Amniotic epithelial cell (primary cell): ENCODE measurements around the gene EPHA10.

Source experiments
- DNase-seq: peaks from one replicate; pipeline ENCODE4 v3.0.0-alpha.2; 2010; ENCODE audit warnings: low read depth

The EPHA10 gene

GRCh38 chr1:37734629-37735591 lies 30.0 kb downstream of the EPHA10 start:
- DNase-seq, result no peak

GRCh38 chr1:37732111-37732780 lies 32.7 kb downstream of the EPHA10 start:
- DNase-seq, result no peak

GRCh38 chr1:37731312-37732019 lies 33.5 kb downstream of the EPHA10 start:
- DNase-seq, result no peak

- no peak for DNase-seq
Observed at GRCh38 chr1:37730376-37730775, 34.5 kb downstream of the EPHA10 start.

- no peak for DNase-seq
Observed at GRCh38 chr1:37728416-37728815, 36.5 kb downstream of the EPHA10 start.

- no peak for DNase-seq
Observed at GRCh38 chr1:37726751-37727585, 38.0 kb downstream of the EPHA10 start.

- no peak for DNase-seq
Observed at GRCh38 chr1:37725851-37726613, 38.9 kb downstream of the EPHA10 start.

- no peak for DNase-seq
Observed at GRCh38 chr1:37724575-37724974, 40.3 kb downstream of the EPHA10 start.

- no peak for DNase-seq
Observed at GRCh38 chr1:37723390-37724078, 41.4 kb downstream of the EPHA10 start.

- DNase-seq, result no peak
Observed at GRCh38 chr1:37723072-37723389, 41.9 kb downstream of the EPHA10 start.

GRCh38 chr1:37722181-37723071 lies 42.5 kb downstream of the EPHA10 start:
- no peak for DNase-seq

- DNase-seq, result no peak
Observed at GRCh38 chr1:37721565-37721964, 43.4 kb downstream of the EPHA10 start.

GRCh38 chr1:37720231-37721130 lies 44.4 kb downstream of the EPHA10 start:
- no peak for DNase-seq

GRCh38 chr1:37719572-37720195 lies 45.2 kb downstream of the EPHA10 start:
- DNase-seq, result no peak

- no peak for DNase-seq
Observed at GRCh38 chr1:37718901-37719571, 45.9 kb downstream of the EPHA10 start.

GRCh38 chr1:37718181-37718900 lies 46.6 kb downstream of the EPHA10 start:
- DNase-seq, result no peak

- no peak for DNase-seq
Observed at GRCh38 chr1:37717631-37718030, 47.3 kb downstream of the EPHA10 start.
